ENCODE measurements around the gene HOXD11.

HOXD11 gene

GRCh38 chr2:176130957-176131847 lies 24.1 kb downstream of the HOXD11 start:
- no peak for DNase-seq (ENCODE audit: low read depth in 2 of 3, low spot score in 2 of 3)

- DNase-seq (ENCODE audit: low read depth in 2 of 3, low spot score in 2 of 3), result no peak
These were observed 24.7 kb downstream of the HOXD11 start for GRCh38 chr2:176131848-176132158.

GRCh38 chr2:176132205-176133171 lies 25.4 kb downstream of the HOXD11 start:
- DNase-seq (ENCODE audit: low read depth in 2 of 3, low spot score in 2 of 3), result no peak

GRCh38 chr2:176133389-176133788 lies 26.3 kb downstream of the HOXD11 start:
- DNase-seq (ENCODE audit: low read depth in 2 of 3, low spot score in 2 of 3), result no peak

GRCh38 chr2:176134035-176134434 lies 27.0 kb downstream of the HOXD11 start:
- no peak for DNase-seq (ENCODE audit: low read depth in 2 of 3, low spot score in 2 of 3)

- no peak for DNase-seq (ENCODE audit: low read depth in 2 of 3, low spot score in 2 of 3)
These were observed 28.0 kb downstream of the HOXD11 start for GRCh38 chr2:176135035-176135440.

- DNase-seq (ENCODE audit: low read depth in 2 of 3, low spot score in 2 of 3), result no peak
These were observed 29.5 kb downstream of the HOXD11 start for GRCh38 chr2:176136374-176137251.

GRCh38 chr2:176137252-176137580 lies 30.1 kb downstream of the HOXD11 start:
- DNase-seq (ENCODE audit: low read depth in 2 of 3, low spot score in 2 of 3), result no peak

GRCh38 chr2:176137906-176138305 lies 30.8 kb downstream of the HOXD11 start:
- no peak for DNase-seq (ENCODE audit: low read depth in 2 of 3, low spot score in 2 of 3)

- no peak for DNase-seq (ENCODE audit: low read depth in 2 of 3, low spot score in 2 of 3)
These were observed 31.4 kb downstream of the HOXD11 start for GRCh38 chr2:176138526-176138922.

- no peak for DNase-seq (ENCODE audit: low read depth in 2 of 3, low spot score in 2 of 3)
These were observed 32.0 kb downstream of the HOXD11 start for GRCh38 chr2:176138923-176139660.

- no peak for DNase-seq (ENCODE audit: low read depth in 2 of 3, low spot score in 2 of 3)
These were observed 32.8 kb downstream of the HOXD11 start for GRCh38 chr2:176139661-176140512.

GRCh38 chr2:176140513-176141317 lies 33.6 kb downstream of the HOXD11 start:
- DNase-seq (ENCODE audit: low read depth in 2 of 3, low spot score in 2 of 3), result peak; percentile 39 to 60 (median 57)

- DNase-seq (ENCODE audit: low read depth in 2 of 3, low spot score in 2 of 3), result no peak
These were observed 35.2 kb downstream of the HOXD11 start for GRCh38 chr2:176142281-176142680.

GRCh38 chr2:176145085-176145969 lies 38.2 kb downstream of the HOXD11 start:
- no peak for DNase-seq (ENCODE audit: low read depth in 2 of 3, low spot score in 2 of 3)

GRCh38 chr2:176146101-176146500 lies 39.0 kb downstream of the HOXD11 start:
- DNase-seq (ENCODE audit: low read depth in 2 of 3, low spot score in 2 of 3), result no peak

GRCh38 chr2:176146645-176147044 lies 39.6 kb downstream of the HOXD11 start:
- DNase-seq (ENCODE audit: low read depth in 2 of 3, low spot score in 2 of 3), result no peak

Data from activated CD8-positive, alpha-beta memory T cell treated with anti-CD3 and anti-CD28 coated beads for 48 hours (primary cell).